ENCODE results near the gene RNF17. TPM values are rescaled to one million over a fixed set of nuclear protein-coding genes. Genes with fewer than 3 reads are reported as not detected.
A peak's percentile ranks its signal among the peaks of the same experiment; 100 is the strongest.

Gene RNF17
- total and polyA plus RNA-seq, 2 of the 8 experiments (the other 6 are each of a cell fraction or from before 2014, with no cell fraction given): not detected

DNA sequence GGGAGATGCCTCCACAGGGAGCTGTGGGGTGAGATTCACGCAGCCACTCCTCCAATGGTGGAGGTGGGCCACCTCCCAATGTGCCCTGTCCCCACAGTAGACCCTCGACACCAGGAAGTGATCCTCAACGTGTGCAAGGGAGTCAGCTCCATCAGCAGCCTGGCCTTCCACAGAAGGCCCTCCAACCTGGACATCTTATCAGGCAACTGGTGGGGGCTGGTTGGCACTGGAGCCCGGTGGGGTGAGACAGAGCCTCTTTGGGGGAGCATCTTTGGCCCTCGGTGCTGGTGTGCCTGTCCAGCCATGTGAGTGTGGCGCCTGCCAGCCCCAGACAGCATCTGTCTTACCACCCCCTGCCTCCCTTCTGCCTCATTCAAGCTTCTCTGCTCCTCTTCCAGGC lies 19.7 kb upstream of the RNF17 start:
- FAIRE-seq (no peak), DNase-seq (ENCODE audit: low read depth in 1 of 2, low spot score in 2 of 2) (no peak)
- Histone ChIP-seq H2BK15ac (ENCODE audit: low read length) (no peak overlapping the region), H3K23me2 (ENCODE audit: low read depth, low read length) (peaks cover 11% of the 10 kb centered on the region), H3K56ac (replicated peaks; ENCODE audit: insufficient read length, low read depth, low read length) (no peak overlapping the region), H3K79me2 (ENCODE audit: control insufficient read depth in 1 of 2, insufficient read depth in 2 of 2, low read length in 2 of 2) (no peaks in the 10 kb centered on the region), H3K36me3 (ENCODE audit: control insufficient read depth in 2 of 4, insufficient read depth in 4 of 4, low read length in 3 of 4) (peaks cover 0 to 5% (median 0%) of the 10 kb centered on the region in 4 experiments; a peak in 1 of 8 replicates), H3K4me1 (replicated peaks in 1 of 4; ENCODE audit: control insufficient read depth in 3 of 4, insufficient read depth in 4 of 4, low read length in 3 of 4) (peaks cover 0 to 18% (median 8%) of the 10 kb centered on the region in 4 experiments; a peak in 5 of 7 replicates), H4K20me1 (replicated peaks in 1 of 2; ENCODE audit: control insufficient read depth in 1 of 2, insufficient read depth in 2 of 2, low read length in 2 of 2) (peaks cover 0 to 2% of the 10 kb centered on the region in 2 experiments), H3K18ac (ENCODE audit: extremely low read depth, low read length) (no peak overlapping the region), H4K8ac (ENCODE audit: extremely low read depth, insufficient read depth, low read length) (no peak overlapping the region), H2AFZ (ENCODE audit: low read length) (no peak overlapping the region), H4K5ac (ENCODE audit: insufficient read length, low read depth, low read length) (no peak overlapping the region), H2BK5ac (ENCODE audit: low read depth, low read length) (no peak overlapping the region), H3K4me3 (ENCODE audit: extremely low read depth in 1 of 4, insufficient read depth in 2 of 4, low read depth in 3 of 4, low read length in 4 of 4) (no peak overlapping the region), H3K4me2 (ENCODE audit: insufficient read depth in 1 of 2, low read depth in 2 of 2, low read length in 2 of 2) (no peak overlapping the region), H4K91ac (replicated peaks; ENCODE audit: insufficient read length, low read length) (no peak overlapping the region), H3K4ac (replicated peaks; ENCODE audit: insufficient read length, low read depth, low read length) (no peak overlapping the region), H3K23ac (ENCODE audit: insufficient read length) (no peak overlapping the region), H2BK12ac (ENCODE audit: low read depth, low read length) (no peak overlapping the region), H3K9me3 (ENCODE audit: insufficient read depth in 2 of 2, low read depth in 1 of 2, low read length in 1 of 2) (no peaks in the 10 kb centered on the region; a peak in 1 of 4 replicates), H2BK20ac (ENCODE audit: low read length) (0 out of 2 replicates have a peak overlapping the region, but pooled peaks have one; percentile 10), H3K27ac (ENCODE audit: low read depth, low read length) (no peak overlapping the region), H2BK120ac (replicated peaks; ENCODE audit: low read depth, low read length) (no peak overlapping the region), H3K9ac (replicated peaks in 1 of 4; ENCODE audit: extremely low read depth in 1 of 4, low read depth in 3 of 4, low read length in 3 of 4) (no peak overlapping the region), H3K79me1 (ENCODE audit: low read depth, low read length) (no peaks in the 10 kb centered on the region), H3K14ac (ENCODE audit: insufficient read length) (no peak overlapping the region), H3K27me3 (replicated peaks in 1 of 4; ENCODE audit: control insufficient read depth in 3 of 4, extremely low read depth in 1 of 4, insufficient read depth in 3 of 4, low read length in 3 of 4) (peaks cover 43 to 60% (median 56%) of the 10 kb centered on the region in 4 experiments), H2AK5ac (ENCODE audit: low read depth, low read length) (no peak overlapping the region)
- ChIA-PET POLR2A (ENCODE audit: partially characterized antibody) (no interaction called here), CTCF (ENCODE audit: partially characterized antibody) (interaction anchor here (0.8 to 2.7 kb wide), 4 partner anchors 15 to 240 kb away, joined by 3 to 12 read pairs (median 4); no protein-coding TSS in a partner anchor)
- 86% methylated on average over 6 of the region's 6 CpGs; no CpG with 5 or more reads in 1 of the 2 experiments for WGBS, 2 experiments (ENCODE audit: extremely low coverage in 1 of 2, insufficient coverage in 1 of 2, insufficient read length in 1 of 2, insufficient replicate concordance in 2 of 2, low coverage in 1 of 2, low lambda C conversion rate in 2 of 2, missing lambda C conversion rate in 1 of 2)
- TF ChIP-seq GABPA (IDR thresholded peaks at IDR 0.05; ENCODE audit: borderline replicate concordance, insufficient read depth, low read length) (no peak), HDAC6 (IDR thresholded peaks at IDR 0.05; ENCODE audit: low read depth, low read length) (no peak), CTBP2 (IDR thresholded peaks at IDR 0.05; ENCODE audit: borderline replicate concordance, insufficient read depth, insufficient read length, low read length) (no peak), SAP30 (IDR thresholded peaks at IDR 0.05; ENCODE audit: insufficient read depth, insufficient replicate concordance, low read length) (no peak), RBBP5 (IDR thresholded peaks at IDR 0.05; ENCODE audit: borderline replicate concordance, low read depth, low read length) (no peak), EP300 (IDR thresholded peaks at IDR 0.05; ENCODE audit: borderline replicate concordance in 1 of 2, low read depth in 2 of 2, low read length in 2 of 2) (no peak), RAD21 (IDR thresholded peaks at IDR 0.05 in 1 of 2, conservative IDR thresholded peaks at IDR 0.05 in 1 of 2; ENCODE audit: low read depth in 2 of 2, low read length in 2 of 2) (no peak)
- TF ChIP-seq, protein P1, sequence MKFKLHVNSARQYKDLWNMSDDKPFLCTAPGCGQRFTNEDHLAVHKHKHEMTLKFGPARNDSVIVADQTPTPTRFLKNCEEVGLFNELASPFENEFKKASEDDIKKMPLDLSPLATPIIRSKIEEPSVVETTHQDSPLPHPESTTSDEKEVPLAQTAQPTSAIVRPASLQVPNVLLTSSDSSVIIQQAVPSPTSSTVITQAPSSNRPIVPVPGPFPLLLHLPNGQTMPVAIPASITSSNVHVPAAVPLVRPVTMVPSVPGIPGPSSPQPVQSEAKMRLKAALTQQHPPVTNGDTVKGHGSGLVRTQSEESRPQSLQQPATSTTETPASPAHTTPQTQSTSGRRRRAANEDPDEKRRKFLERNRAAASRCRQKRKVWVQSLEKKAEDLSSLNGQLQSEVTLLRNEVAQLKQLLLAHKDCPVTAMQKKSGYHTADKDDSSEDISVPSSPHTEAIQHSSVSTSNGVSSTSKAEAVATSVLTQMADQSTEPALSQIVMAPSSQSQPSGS (IDR thresholded peaks at IDR 0.05; ENCODE audit: low read length): no peak
- TF ChIP-seq, protein P2, sequence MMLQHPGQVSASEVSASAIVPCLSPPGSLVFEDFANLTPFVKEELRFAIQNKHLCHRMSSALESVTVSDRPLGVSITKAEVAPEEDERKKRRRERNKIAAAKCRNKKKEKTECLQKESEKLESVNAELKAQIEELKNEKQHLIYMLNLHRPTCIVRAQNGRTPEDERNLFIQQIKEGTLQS (IDR thresholded peaks at IDR 0.05; ENCODE audit: insufficient read depth, low read depth, low read length): no peak
